Lung (tissue), 12 donors: Measurements from ENCODE around the gene RIPOR2. TPM values are rescaled to one million over a fixed set of nuclear protein-coding genes. Genes with fewer than 3 reads are reported as not detected.

Experiments
- ATAC-seq: fragments of 200-7000 bp; cut with Tn5 transposase; one replicate; pipeline ENCODE4 v1.9.1; 2020; ENCODE audit warnings: moderate number of reproducible peaks; ENCODE audit not compliant: insufficient read depth, low FRiP score
- DNase-seq, 3 donors: peaks; one replicate each; pipeline ENCODE4 v3.0.0-alpha.2; 2013 to 2017
- H3K27ac ChIP-seq, 2 donors: one replicate each; pipeline ENCODE4 v1.5.1; 2013; ENCODE audit warnings: mild to moderate bottlenecking in 2 of 2, moderate library complexity in 2 of 2, control low read depth in 1 of 2, inconsistent platforms in 1 of 2, low read depth in 1 of 2, low read length in 1 of 2
- H3K27me3 ChIP-seq, 3 donors: one replicate each; pipeline ENCODE4 v1.5.1; 2013; ENCODE audit warnings: low read length in 2 of 3; ENCODE audit not compliant: control insufficient read depth in 3 of 3, insufficient read depth in 3 of 3
- H3K36me3 ChIP-seq, 4 donors: one replicate each; pipeline ENCODE4 v1.5.1; 2013; ENCODE audit warnings: low read length in 4 of 4, mild to moderate bottlenecking in 1 of 4, moderate library complexity in 1 of 4; ENCODE audit not compliant: control insufficient read depth in 4 of 4, insufficient read depth in 4 of 4
- H3K4me1 ChIP-seq, 5 donors: one replicate each; pipeline ENCODE4 v1.5.1; 2013; ENCODE audit warnings: low read length in 5 of 5, mild to moderate bottlenecking in 2 of 5, moderate library complexity in 1 of 5; ENCODE audit not compliant: control insufficient read depth in 5 of 5, insufficient read depth in 5 of 5
- H3K4me3 ChIP-seq: one replicate; pipeline ENCODE4 v1.5.1; 2013; ENCODE audit warnings: mild to moderate bottlenecking, control low read depth, moderate library complexity
- H3K9ac ChIP-seq, 2 donors: one replicate each; pipeline ENCODE4 v1.5.1; 2013; ENCODE audit warnings: low read length in 2 of 2, control low read depth in 1 of 2; ENCODE audit not compliant: insufficient read depth in 1 of 2
- H3K9me3 ChIP-seq, 4 donors: one replicate each; pipeline ENCODE4 v1.5.1; 2013; ENCODE audit warnings: low read length in 3 of 4, mild to moderate bottlenecking in 1 of 4, moderate library complexity in 1 of 4; ENCODE audit not compliant: control insufficient read depth in 4 of 4, insufficient read depth in 3 of 4
- WGBS, 2 donors: extraction: QIAGEN DNeasy Blood & Tissue Kit; methylation state at CpG; one replicate each; pipeline ENCODE4 v1.1.7; 2013; 5-methylcytosine and 5-hydroxymethylcytosine counted together
- polyA plus RNA-seq, 2 donors: library from polyadenylated mRNA; stranded (reverse); fragments of 200-250 nt; gene quantifications; one replicate each; pipeline ENCODE4 v1.2.1, GENCODE V29; 2013
- total RNA-seq, 2 donors: library from RNA; depleted of rRNA in 1 of 2; stranded (reverse); fragments of >200 nt in 1 of 2; gene quantifications; one replicate each; pipeline ENCODE4 v1.2.1, GENCODE V29; 2014 to 2021
- TF ChIP-seq, protein P1 (sequence below): IDR thresholded peaks from 2 replicates; pipeline ENCODE4 v1.5.1; 2012; ENCODE audit warnings: mild to moderate bottlenecking; ENCODE audit errors: control extremely low read depth, extremely low read depth
- donor health status: control.
- donor health status: control.
- donor health status: Bipolar disorder and iron deficiency.
- donor health status: healthy.
- donor health status: DM: yes; HTN: yes; CAD: no.

The RIPOR2 gene
- total and polyA plus RNA-seq, 4 donors, result 7.9 to 97.6 (median 42.7) TPM

- ATAC-seq, result no peak
- Histone ChIP-seq H3K27me3 (no peaks in the 10 kb centered on the region), H3K4me1 (peaks cover 0 to 8% (median under 1%) of the 10 kb centered on the region in 5 donors), H3K27ac (no peak overlapping the region), H3K36me3 (no peaks in the 10 kb centered on the region), H3K4me3 (no peak overlapping the region), H3K9me3 (peaks cover 0 to 4% (median 0%) of the 10 kb centered on the region in 4 donors), H3K9ac (no peak overlapping the region)
- DNase-seq, result no peak
- TF ChIP-seq, protein P1, sequence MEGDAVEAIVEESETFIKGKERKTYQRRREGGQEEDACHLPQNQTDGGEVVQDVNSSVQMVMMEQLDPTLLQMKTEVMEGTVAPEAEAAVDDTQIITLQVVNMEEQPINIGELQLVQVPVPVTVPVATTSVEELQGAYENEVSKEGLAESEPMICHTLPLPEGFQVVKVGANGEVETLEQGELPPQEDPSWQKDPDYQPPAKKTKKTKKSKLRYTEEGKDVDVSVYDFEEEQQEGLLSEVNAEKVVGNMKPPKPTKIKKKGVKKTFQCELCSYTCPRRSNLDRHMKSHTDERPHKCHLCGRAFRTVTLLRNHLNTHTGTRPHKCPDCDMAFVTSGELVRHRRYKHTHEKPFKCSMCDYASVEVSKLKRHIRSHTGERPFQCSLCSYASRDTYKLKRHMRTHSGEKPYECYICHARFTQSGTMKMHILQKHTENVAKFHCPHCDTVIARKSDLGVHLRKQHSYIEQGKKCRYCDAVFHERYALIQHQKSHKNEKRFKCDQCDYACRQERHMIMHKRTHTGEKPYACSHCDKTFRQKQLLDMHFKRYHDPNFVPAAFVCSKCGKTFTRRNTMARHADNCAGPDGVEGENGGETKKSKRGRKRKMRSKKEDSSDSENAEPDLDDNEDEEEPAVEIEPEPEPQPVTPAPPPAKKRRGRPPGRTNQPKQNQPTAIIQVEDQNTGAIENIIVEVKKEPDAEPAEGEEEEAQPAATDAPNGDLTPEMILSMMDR, result no peak
Observed at GRCh38 chr6:24906314-24906713, 29.4 kb downstream of the RIPOR2 start.

DNA sequence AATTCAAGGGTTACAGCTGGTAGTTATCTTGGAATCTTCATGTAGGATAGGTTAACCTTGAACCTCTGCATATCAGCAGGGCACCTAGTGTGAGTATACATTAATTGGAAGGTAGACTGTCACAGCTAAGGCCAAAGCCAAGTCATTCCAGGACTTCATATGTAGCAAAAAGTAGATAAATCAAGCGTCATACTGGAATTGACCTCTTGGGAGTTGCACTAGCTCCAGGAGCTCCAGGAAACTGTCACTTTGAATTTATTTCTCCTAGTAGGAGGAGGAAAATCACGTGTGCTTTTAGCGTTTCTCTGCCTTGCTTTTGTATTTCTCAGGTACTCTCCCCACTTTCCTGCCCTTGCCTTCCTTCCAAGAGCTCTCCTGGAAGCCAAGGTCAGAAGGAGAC, 30.3 kb downstream of the RIPOR2 start:
- WGBS, 2 donors, result 46 to 69% methylated on average over 3 of the region's 3 CpGs
- DNase-seq (no peak), ATAC-seq (no peak)
- Histone ChIP-seq H3K4me1 (peaks cover 0 to 6% (median 0%) of the 10 kb centered on the region in 5 donors), H3K9ac (no peak overlapping the region), H3K36me3 (no peaks in the 10 kb centered on the region), H3K4me3 (no peak overlapping the region), H3K27me3 (no peaks in the 10 kb centered on the region), H3K9me3 (peaks cover 0 to 4% (median 0%) of the 10 kb centered on the region in 4 donors), H3K27ac (no peak overlapping the region)
- TF ChIP-seq, protein P1, result no peak

DNA sequence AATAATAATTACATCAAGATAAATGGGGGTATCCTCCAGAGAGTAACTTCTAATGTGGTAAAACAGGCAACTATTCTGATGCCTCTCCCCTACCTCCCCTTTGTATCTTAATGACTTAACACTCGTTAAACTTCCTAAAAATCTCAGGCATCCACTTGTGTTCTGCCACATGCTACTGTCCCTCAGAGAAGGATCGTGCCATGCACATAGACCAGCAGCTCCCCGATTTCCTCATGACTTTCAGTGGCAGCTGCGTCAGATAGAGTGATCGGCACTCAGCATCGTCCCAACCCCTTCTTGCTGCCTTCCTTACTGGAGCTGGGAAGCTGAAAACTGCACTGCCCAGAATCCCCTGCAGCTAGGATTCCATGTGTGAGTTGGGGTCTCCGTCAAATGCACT, 32.1 kb downstream of the RIPOR2 start:
- Histone ChIP-seq H3K4me1 (peaks cover 0 to 3% (median 0%) of the 10 kb centered on the region in 5 donors), H3K9me3 (peaks cover 0 to 4% (median 0%) of the 10 kb centered on the region in 4 donors), H3K9ac (no peak overlapping the region), H3K27ac (no peak overlapping the region), H3K36me3 (no peaks in the 10 kb centered on the region), H3K27me3 (no peaks in the 10 kb centered on the region), H3K4me3 (no peak overlapping the region)
- WGBS, 2 donors, result 89 to 94% methylated on average over 7 of the region's 7 CpGs
- ATAC-seq (no peak), DNase-seq (no peak)
- TF ChIP-seq, protein P1, result no peak

GRCh38 chr6:24902782-24903181, 33.0 kb downstream of the RIPOR2 start:
- H3K9ac ChIP-seq, result no peak overlapping the region
- ATAC-seq (no peak), DNase-seq (no peak)
- H3K27ac ChIP-seq, result no peak overlapping the region
- no peaks in the 10 kb centered on the region for H3K36me3 ChIP-seq
- H3K4me3 ChIP-seq, result no peak overlapping the region
- peaks cover 0 to 3% (median 0%) of the 10 kb centered on the region in 5 donors for H3K4me1 ChIP-seq
- TF ChIP-seq, protein P1, result no peak
- 79 to 90% methylated on average over 1 of the region's 1 CpG for WGBS, 2 donors
- no peaks in the 10 kb centered on the region for H3K27me3 ChIP-seq
- peaks cover 0 to 4% (median 0%) of the 10 kb centered on the region in 4 donors for H3K9me3 ChIP-seq
